GM12875 (cell line): ENCODE results near the gene DNAAF8.
"Not testable (repeated sequence)": the region's sequence is repeated elsewhere in the genome, so short reads cannot be mapped to it uniquely, and the experiment has no call there.

Experiments
- H3K4me3 ChIP-seq: one replicate; pipeline ENCODE4 v1.5.1; 2011; ENCODE audit warnings: low read depth, low read length, control low read depth
- TF ChIP-seq, protein P1 (sequence below): IDR thresholded peaks from 2 replicates; pipeline ENCODE4 v1.5.1; 2011; ENCODE audit warnings: low read depth, mild to moderate bottlenecking, control low read depth, inconsistent platforms, low read length, moderate library complexity, borderline replicate concordance; ENCODE audit not compliant: insufficient read depth

Gene DNAAF8

DNA sequence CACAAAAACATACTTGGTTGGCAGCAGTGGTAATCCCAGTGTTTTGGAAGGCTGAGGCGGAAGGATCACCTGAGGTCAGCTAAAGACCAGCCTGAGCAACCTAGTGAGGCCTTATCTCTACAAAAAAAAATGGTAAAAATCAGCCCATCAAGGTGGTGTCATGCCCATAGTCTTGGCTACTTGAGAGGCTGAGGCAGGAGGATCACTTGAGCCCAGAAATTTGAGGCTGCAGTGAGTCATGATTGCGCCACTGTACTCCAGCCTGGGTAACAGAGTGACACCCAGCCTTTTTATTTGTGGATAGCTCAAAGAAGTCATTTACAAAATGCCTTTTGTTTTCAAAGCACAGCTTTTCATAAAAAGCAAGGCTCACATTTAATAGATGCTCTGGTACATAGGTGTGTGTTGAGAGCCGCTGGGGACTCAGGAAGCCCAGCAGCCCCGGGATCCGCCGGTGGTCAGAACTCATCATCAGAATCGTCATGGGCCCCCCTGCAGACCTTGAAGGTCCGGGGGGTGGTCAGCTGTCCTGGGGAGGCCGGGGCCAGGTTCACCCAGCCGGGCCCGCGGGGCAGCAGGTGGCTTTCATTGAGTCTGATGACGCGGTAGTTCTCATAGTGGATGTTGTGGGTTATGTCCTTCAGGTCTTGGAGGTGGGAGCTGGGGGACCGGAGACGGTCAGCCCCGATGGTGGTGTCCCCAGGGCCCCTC lies 43.2 kb downstream of the DNAAF8 start:
- TF ChIP-seq, protein P1, sequence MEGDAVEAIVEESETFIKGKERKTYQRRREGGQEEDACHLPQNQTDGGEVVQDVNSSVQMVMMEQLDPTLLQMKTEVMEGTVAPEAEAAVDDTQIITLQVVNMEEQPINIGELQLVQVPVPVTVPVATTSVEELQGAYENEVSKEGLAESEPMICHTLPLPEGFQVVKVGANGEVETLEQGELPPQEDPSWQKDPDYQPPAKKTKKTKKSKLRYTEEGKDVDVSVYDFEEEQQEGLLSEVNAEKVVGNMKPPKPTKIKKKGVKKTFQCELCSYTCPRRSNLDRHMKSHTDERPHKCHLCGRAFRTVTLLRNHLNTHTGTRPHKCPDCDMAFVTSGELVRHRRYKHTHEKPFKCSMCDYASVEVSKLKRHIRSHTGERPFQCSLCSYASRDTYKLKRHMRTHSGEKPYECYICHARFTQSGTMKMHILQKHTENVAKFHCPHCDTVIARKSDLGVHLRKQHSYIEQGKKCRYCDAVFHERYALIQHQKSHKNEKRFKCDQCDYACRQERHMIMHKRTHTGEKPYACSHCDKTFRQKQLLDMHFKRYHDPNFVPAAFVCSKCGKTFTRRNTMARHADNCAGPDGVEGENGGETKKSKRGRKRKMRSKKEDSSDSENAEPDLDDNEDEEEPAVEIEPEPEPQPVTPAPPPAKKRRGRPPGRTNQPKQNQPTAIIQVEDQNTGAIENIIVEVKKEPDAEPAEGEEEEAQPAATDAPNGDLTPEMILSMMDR, result no peak
- H3K4me3 ChIP-seq, result no peak overlapping the region

DNA sequence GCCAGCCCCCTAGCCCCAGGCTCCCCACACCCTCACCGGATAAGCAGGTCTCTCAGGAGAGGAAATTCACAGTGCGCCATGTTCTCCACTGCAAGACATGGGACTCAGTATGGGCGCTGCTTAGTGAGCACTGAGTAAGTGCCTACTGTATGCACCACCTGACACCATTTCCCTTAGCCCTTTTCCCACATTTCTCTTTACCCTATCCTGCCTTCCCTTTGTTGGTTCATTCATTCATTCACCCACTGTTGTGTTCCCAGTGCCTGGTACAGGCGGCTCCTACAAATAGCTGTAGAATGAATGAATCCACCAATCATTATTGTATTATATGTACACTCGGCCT lies 43.7 kb downstream of the DNAAF8 start:
- no peak overlapping the region for H3K4me3 ChIP-seq
- TF ChIP-seq, protein P1, result no peak

DNA sequence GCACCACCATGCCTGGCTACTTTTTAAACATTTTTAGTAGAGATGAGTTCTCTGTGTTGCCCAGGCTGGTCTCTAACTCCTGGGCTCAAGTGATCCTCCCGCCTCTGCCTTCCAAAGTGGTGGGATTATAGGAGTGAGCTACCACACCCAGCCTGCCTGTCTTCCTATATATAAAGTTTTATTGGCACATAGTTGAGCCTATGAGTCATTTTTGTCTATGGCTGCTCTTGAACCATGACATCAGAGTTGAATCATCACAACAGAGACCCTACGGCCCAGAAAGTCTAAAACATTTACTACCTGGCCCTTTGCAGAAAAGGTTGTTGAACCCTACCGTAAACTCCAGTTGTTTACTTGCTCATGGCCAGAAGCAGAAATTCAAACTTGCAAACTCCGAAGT lies 45.9 kb downstream of the DNAAF8 start:
- TF ChIP-seq, protein P1, result no peak
- H3K4me3 ChIP-seq, result no peak overlapping the region

DNA sequence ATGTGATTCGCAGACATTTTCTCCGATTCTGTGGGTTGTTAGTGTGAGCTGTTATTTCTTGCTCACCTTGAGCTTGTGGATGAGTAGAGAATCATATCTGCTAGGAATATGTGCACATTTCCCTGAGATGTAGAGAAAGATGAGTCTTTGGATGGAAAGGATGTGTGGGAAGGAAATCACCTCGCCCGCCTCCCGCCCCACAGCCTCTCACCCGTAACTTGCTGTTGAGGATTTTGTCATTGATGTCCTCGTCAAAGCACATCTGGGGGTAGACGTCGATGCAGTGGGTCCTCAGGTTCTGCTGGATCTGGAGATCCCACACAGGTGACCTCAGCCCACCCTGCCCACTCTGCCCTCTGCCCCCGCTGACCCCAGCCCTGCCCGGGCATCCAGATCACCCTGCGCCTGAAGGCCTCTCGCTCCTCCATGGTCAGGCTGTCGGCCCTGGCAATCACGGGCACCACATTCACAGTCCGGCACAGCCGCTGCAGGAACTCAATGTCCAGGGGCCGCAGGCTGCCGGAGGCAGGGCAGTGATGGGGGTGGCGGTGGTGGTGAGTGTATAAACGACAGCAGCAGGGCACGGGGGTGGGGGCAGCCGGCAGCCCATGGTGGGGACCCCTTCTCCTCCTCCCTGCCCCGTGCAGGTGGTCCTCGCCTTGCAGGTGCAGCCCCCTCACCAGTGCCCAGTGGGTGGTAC lies 49.1 kb downstream of the DNAAF8 start:
- TF ChIP-seq, protein P1, result no peak

DNA sequence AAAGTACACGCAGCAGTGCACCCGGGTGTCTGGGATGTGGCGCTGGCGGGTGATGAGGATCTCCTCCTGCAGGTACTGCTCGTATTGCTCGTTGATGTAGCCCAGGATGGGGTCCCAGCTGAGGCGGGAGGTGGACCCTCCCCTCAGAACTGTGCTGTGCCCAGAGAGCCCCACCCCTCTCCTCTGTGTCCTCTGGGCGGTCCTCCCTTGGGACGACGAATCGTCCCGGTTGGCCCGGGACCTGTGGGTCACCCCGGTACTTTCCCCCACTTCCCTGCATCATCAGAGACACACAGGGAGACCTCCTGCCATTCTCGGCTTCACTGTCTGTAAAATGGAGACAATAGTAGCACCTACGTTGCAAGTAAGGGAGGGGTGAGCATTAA lies 49.6 kb downstream of the DNAAF8 start:
- H3K4me3 ChIP-seq, result no peak overlapping the region
- TF ChIP-seq, protein P1, result no peak

More for the DNA sequence above, 49.1 kb downstream of the DNAAF8 start:
- H3K4me3 ChIP-seq, result no peak overlapping the region

DNA sequence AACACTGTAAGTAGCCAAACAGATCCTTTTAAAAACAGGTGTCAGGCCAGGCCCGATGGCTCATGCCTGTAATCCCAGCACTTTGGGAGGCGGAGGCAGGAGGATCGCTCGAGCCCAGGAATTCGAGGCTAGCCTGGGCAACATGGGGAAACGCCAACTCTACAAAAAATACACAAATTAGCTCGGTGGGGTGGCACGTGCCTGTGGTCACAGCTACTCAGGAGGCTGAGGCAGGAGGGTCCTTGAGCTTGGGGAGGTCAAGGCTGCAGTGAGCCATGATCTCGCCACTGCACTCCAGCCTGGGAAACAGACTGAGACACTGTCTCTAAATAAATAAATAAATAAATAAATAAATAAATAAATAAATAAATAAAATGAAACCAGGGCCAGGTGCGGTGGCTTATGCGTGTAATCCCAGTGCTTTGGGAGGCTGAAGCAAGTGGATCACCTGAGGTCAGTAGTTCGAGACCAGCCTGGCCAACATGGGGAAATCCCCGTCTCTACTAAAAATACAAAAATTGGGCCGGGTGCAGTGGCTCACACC lies 50.2 kb downstream of the DNAAF8 start:
- H3K4me3 ChIP-seq, result not testable (repeated sequence)

DNA sequence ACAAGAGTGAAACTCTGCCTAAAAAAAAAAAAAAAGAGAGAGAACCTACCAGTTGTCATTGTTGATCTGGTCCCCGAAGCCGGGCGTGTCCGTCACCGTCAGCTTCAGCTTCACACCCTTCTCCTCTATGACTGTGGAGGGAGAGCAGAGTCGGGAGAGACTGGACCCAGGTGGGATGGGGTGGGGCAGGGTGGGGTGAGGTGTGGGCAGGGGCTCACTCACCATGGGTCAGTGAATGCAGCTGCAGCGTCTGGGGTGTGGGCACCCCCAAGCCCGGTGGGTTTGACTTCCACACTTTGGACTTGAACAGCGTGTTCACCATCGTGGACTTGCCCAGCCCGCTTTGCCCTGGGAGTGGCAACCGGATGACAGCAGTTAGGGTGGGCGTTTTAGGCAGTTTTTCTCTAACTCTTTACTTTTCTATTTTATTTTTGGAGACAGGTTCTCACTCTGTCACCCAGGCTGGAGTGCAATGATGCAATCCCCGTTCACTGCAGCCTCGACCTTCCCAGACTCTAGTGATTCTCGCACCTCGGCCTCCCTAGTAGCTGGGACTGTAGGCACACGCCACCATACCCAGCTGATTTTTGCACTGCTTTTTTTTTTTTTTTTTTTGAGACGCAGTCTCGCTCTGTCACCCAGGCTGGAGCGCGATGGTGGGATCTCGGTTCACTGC lies 51.6 kb downstream of the DNAAF8 start:
- H3K4me3 ChIP-seq, result no peak overlapping the region
- TF ChIP-seq, protein P1, result no peak
